Endothelial cell of umbilical vein (primary cell): ENCODE data around the gene JAM2. TPM values are rescaled to one million over a fixed set of nuclear protein-coding genes. Genes with fewer than 3 reads are reported as not detected.

Experiments used
- BruUV-seq: library from RNA; stranded (reverse); fragments of 400-500 nt; replicated peaks from 2 replicates; lab custom pipeline; 2021; lab: Mats Ljungman, UMichigan
- CTCF ChIA-PET: fragments of 300-600, 350-600 bp; sonication (Branson Sonifier 250); formaldehyde crosslinking; loops from one replicate; lab custom pipeline; 2021; ENCODE audit warnings: antibody characterized with exemption, inconsistent platforms; lab: Charles Lee
- POLR2A ChIA-PET: fragments of 300-600, 350-600 bp; sonication (Branson Sonifier 250); formaldehyde crosslinking; loops from one replicate; lab custom pipeline; 2021; ENCODE audit warnings: antibody characterized with exemption, inconsistent platforms; lab: Charles Lee
- DNase-seq: peaks from one replicate; pipeline ENCODE4 v3.0.0-alpha.2; 2011; ENCODE audit warnings: low read depth, low spot score
- FAIRE-seq: peaks from 2 replicates; lab custom pipeline; 2011; peaks lifted over from hg19 to GRCh38; lab: Jason Lieb, UNC
- H2AFZ ChIP-seq: 2 replicates; pipeline ENCODE4 v1.6.0; 2012; ENCODE audit warnings: low read depth, low read length, control low read depth, inconsistent platforms
- H3K27ac ChIP-seq: 2 replicates; pipeline ENCODE4 v1.5.1; 2011; ENCODE audit warnings: low read depth, mild to moderate bottlenecking, control low read depth, low read length, moderate library complexity; ENCODE audit not compliant: insufficient read depth
- H3K27me3 ChIP-seq, 2 experiments: 2 replicates each; pipeline versions ENCODE4 v1.6.0 to v1.6.1; 2011; ENCODE audit warnings: low read length in 2 of 2, mixed read lengths in 1 of 2; ENCODE audit not compliant: control insufficient read depth in 2 of 2, insufficient read depth in 2 of 2
- H3K36me3 ChIP-seq, 2 experiments: 2 replicates in 1 of 2; 3 replicates in 1 of 2; pipeline ENCODE4 v1.5.1; 2011; ENCODE audit warnings: low read length in 2 of 2, mild to moderate bottlenecking in 1 of 2, moderate library complexity in 1 of 2; ENCODE audit not compliant: control insufficient read depth in 2 of 2, insufficient read depth in 2 of 2; ENCODE audit errors: extremely low read depth in 1 of 2
- H3K4me1 ChIP-seq: 3 replicates; pipeline ENCODE4 v1.5.1; 2011; ENCODE audit warnings: mild to moderate bottlenecking, low read length; ENCODE audit not compliant: control insufficient read depth, insufficient read depth; ENCODE audit errors: extremely low read depth
- H3K4me2 ChIP-seq: 2 replicates; pipeline ENCODE4 v1.6.1; 2011; ENCODE audit warnings: low read length, control low read depth, mixed read lengths; ENCODE audit not compliant: insufficient read depth
- H3K4me3 ChIP-seq, 3 experiments: fragments of 200-600 bp in 1 of 3; sonication (generic), shearing (Covaris generic) in 1 of 3; replicated peaks in 1 of 3; 2 replicates each; pipeline ENCODE4 v1.5.1; 2011 to 2016; ENCODE audit warnings: control low read depth in 3 of 3, low read length in 3 of 3, mild to moderate bottlenecking in 2 of 3, inconsistent platforms in 1 of 3, low read depth in 1 of 3, moderate library complexity in 1 of 3; ENCODE audit not compliant: insufficient read depth in 1 of 3
- H3K79me2 ChIP-seq: 2 replicates; pipeline ENCODE4 v1.6.0; 2012; ENCODE audit warnings: low read length, inconsistent platforms; ENCODE audit not compliant: control insufficient read depth, insufficient read depth
- H3K9ac ChIP-seq: replicated peaks from 2 replicates; pipeline ENCODE3; 2011; ENCODE audit warnings: low read length, control low read depth; ENCODE audit not compliant: insufficient read depth; ENCODE audit errors: extremely low read depth
- H3K9me1 ChIP-seq: replicated peaks from 3 replicates; pipeline ENCODE4 v1.6.0; 2011; ENCODE audit warnings: mild to moderate bottlenecking, low read length; ENCODE audit not compliant: control insufficient read depth, insufficient read depth; ENCODE audit errors: extremely low read depth
- H3K9me3 ChIP-seq: replicated peaks from 2 replicates; pipeline ENCODE4 v1.5.1; 2012; ENCODE audit warnings: low read length, inconsistent platforms; ENCODE audit not compliant: control insufficient read depth, insufficient read depth
- H4K20me1 ChIP-seq: replicated peaks from 2 replicates; pipeline ENCODE3; 2011; ENCODE audit warnings: mild to moderate bottlenecking, low read length; ENCODE audit not compliant: control insufficient read depth, insufficient read depth; ENCODE audit errors: extremely low read depth
- CTCF ChIP-seq, 2 donors: IDR thresholded peaks; 1 replicate in 1 of 2; 2 replicates in 1 of 2; pipeline ENCODE4 v1.5.1; 2011; ENCODE audit warnings: low read length in 2 of 2, mild to moderate bottlenecking in 2 of 2, moderate library complexity in 2 of 2, control low read depth in 1 of 2, inconsistent platforms in 1 of 2, low read depth in 1 of 2; ENCODE audit not compliant: insufficient read depth in 1 of 2; ENCODE audit errors: extremely low read depth in 1 of 2
- EZH2 ChIP-seq: IDR thresholded peaks from 2 replicates; pipeline ENCODE4 v1.6.1; 2012; ENCODE audit warnings: borderline replicate concordance, low read depth, mild to moderate bottlenecking, moderate library complexity, low read length, inconsistent platforms; ENCODE audit not compliant: severe bottlenecking
- FOS ChIP-seq: IDR thresholded peaks from 2 replicates; pipeline ENCODE4 v1.6.1; 2011; ENCODE audit warnings: mild to moderate bottlenecking, low read length, moderate library complexity, borderline replicate concordance; ENCODE audit not compliant: insufficient read depth
- GATA2 ChIP-seq: IDR thresholded peaks from 2 replicates; pipeline ENCODE4 v1.7.0; 2011; ENCODE audit warnings: low read depth, mild to moderate bottlenecking, moderate library complexity, mixed read lengths, low read length; ENCODE audit not compliant: insufficient read length, insufficient read depth
- JUN ChIP-seq: IDR thresholded peaks from 2 replicates; pipeline ENCODE4 v1.6.1; 2011; ENCODE audit warnings: borderline replicate concordance, low read depth; ENCODE audit not compliant: insufficient read length, insufficient read depth
- MYC ChIP-seq: IDR thresholded peaks from one replicate; pipeline ENCODE4 v1.6.1; 2011; ENCODE audit warnings: mild to moderate bottlenecking, low read depth, low read length
- POLR2A ChIP-seq: IDR thresholded peaks from 2 replicates; pipeline ENCODE4 v1.6.1; 2012; ENCODE audit warnings: low read depth, mild to moderate bottlenecking, control low read depth, low read length
- POLR2AphosphoS5 ChIP-seq: IDR thresholded peaks from 2 replicates; pipeline ENCODE4 v1.6.1; 2012; ENCODE audit warnings: low read depth, mild to moderate bottlenecking, control low read depth, low read length, moderate library complexity; ENCODE audit not compliant: insufficient read depth
- dilution Hi-C: fragments of 300-500 bp; cut with MboI; formaldehyde crosslinking; loops from one replicate; pipeline ENCODE4 v1.15.0; 2019; ENCODE audit warnings: low sequenced_read_pairs; ENCODE audit not compliant: extremely low pct_ligation_motif_present
- intact Hi-C: fragments of 100-400 bp; cut with micrococcal nuclease; formaldehyde crosslinking; loops from one replicate; pipeline ENCODE4 v1.10.0; 2022
- polyA plus RNA-seq, 4 experiments: library from polyadenylated mRNA; depleted of rRNA in 3 of 4; stranded (reverse) in 3 of 4; unstranded in 1 of 4; fragments of >200 nt; gene quantifications; 2 replicates each; pipeline versions ENCODE4 v1.2.1 to v1.2.3, GENCODE V29; 2011 to 2012; ENCODE audit warnings: missing spikeins in 1 of 4
- total RNA-seq: library from RNA; stranded (reverse); gene quantifications from 2 replicates; pipeline ENCODE4 v1.2.3, GENCODE V29; 2021
- TF ChIP-seq, protein P1 (sequence below): IDR thresholded peaks from 2 replicates; pipeline ENCODE4 v1.6.1; 2011; ENCODE audit not compliant: insufficient read depth, insufficient read length

Gene JAM2
- total and polyA plus RNA-seq, 2 donors (not counting 3 experiments of a cell fraction or from before 2014, with no cell fraction given), result 0.14 to 0.20 TPM

DNA sequence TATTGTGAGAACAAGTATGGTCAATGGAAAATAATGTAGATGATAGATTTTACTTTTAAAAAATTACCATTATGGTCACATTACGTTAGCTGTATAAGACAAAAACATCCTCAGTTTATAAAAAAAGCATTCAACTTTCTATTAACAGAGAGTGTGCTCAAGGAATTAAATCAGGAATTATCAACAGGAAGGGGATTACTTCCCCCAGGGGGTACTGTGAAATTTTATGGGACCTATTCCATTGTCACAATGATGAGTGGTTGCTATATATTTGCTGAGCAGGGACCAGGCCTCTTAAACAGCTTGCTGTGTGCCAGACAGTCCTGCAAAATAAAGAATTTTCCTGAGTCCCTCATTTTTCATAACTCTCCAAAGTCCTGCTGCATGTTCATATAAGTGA is 21.2 kb downstream of the JAM2 start:
- DNase-seq, result no peak
- no peak for FAIRE-seq
- TF ChIP-seq FOS, result no peak
- TF ChIP-seq CTCF (IDR thresholded peaks at IDR 0.05; ENCODE audit: extremely low read depth in 1 of 2, insufficient read depth in 1 of 2, low read depth in 1 of 2, low read length in 2 of 2), result no peak
- TF ChIP-seq EZH2, result no peak
- TF ChIP-seq GATA2, result no peak
- no peak for TF ChIP-seq POLR2AphosphoS5
- no peak for TF ChIP-seq POLR2A
- TF ChIP-seq, protein P1, sequence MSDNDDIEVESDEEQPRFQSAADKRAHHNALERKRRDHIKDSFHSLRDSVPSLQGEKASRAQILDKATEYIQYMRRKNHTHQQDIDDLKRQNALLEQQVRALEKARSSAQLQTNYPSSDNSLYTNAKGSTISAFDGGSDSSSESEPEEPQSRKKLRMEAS, result no peak
- TF ChIP-seq MYC, result no peak
- no peak for TF ChIP-seq JUN
- intact Hi-C loops (no loop called here), dilution Hi-C loops (no loop called here)
- no peaks in the 10 kb centered on the region for H3K9me3 ChIP-seq
- H3K9ac ChIP-seq, result no peak overlapping the region
- H3K9me1 ChIP-seq, result no peaks in the 10 kb centered on the region
- H2AFZ ChIP-seq, result no peak overlapping the region
- no peaks in the 10 kb centered on the region for H3K4me1 ChIP-seq
- ChIA-PET POLR2A (no interaction called here), CTCF (interaction anchor here (1.1 kb wide), 1 partner anchor 13 kb away, joined by 3 read pairs; no protein-coding TSS in a partner anchor)
- H3K79me2 ChIP-seq, result no peaks in the 10 kb centered on the region
- BruUV-seq, result no TSS peak
- H4K20me1 ChIP-seq, result no peaks in the 10 kb centered on the region
- no peak overlapping the region for H3K27ac ChIP-seq
- H3K36me3 ChIP-seq, result no peaks in the 10 kb centered on the region
- peaks cover 0 to 2% of the 10 kb centered on the region in 2 experiments for H3K27me3 ChIP-seq
- no peak overlapping the region for H3K4me3 ChIP-seq
- no peak overlapping the region for H3K4me2 ChIP-seq
